Measurements from ENCODE around the gene SMURF2. TPM values are rescaled to one million over a fixed set of nuclear protein-coding genes. Genes with fewer than 3 reads are reported as not detected.

SMURF2 gene
- total RNA-seq, 1 experiment from 2014 or later: 35.3 TPM

- Histone ChIP-seq H3K4me1 (ENCODE audit: insufficient read depth, low read length) (no peaks in the 10 kb centered on the region), H3K4ac (ENCODE audit: low read depth, low read length) (no peak overlapping the region), H3K27ac (ENCODE audit: insufficient read length, low read depth, low read length) (no peak overlapping the region), H3K14ac (ENCODE audit: insufficient read depth, low read length) (no peak overlapping the region), H4K8ac (replicated peaks; ENCODE audit: insufficient read length, low read depth, low read length) (no peak overlapping the region), H2BK5ac (ENCODE audit: insufficient read length, low read length) (no peak overlapping the region), H2BK120ac (ENCODE audit: low read depth, low read length, poor library complexity, severe bottlenecking) (no peak overlapping the region), H3K79me1 (ENCODE audit: insufficient read depth, low read depth, low read length, poor library complexity, severe bottlenecking) (no peaks in the 10 kb centered on the region), H4K5ac (ENCODE audit: insufficient read length, low read depth, low read length) (no peak overlapping the region), H4K91ac (ENCODE audit: insufficient read length, low read depth, low read length) (no peak overlapping the region), H3K18ac (ENCODE audit: insufficient read length, low read depth, low read length) (no peak overlapping the region), H3K56ac (ENCODE audit: insufficient read length, low read depth, low read length) (no peak overlapping the region), H3K79me2 (ENCODE audit: insufficient read depth, low read length) (no peaks in the 10 kb centered on the region), H2BK12ac (ENCODE audit: insufficient read length, low read depth, low read length) (no peak overlapping the region), H2AFZ (ENCODE audit: low read length) (no peak overlapping the region), H3K4me2 (ENCODE audit: insufficient read depth, insufficient read length, low read length) (no peak overlapping the region), H3K27me3 (ENCODE audit: insufficient read depth, low read length) (no peaks in the 10 kb centered on the region), H3K23me2 (ENCODE audit: insufficient read length, low read depth, low read length, poor library complexity, severe bottlenecking) (no peaks in the 10 kb centered on the region), H2BK15ac (ENCODE audit: low read depth, low read length) (no peak overlapping the region), H3T11ph (ENCODE audit: low read length) (no peak overlapping the region), H2AK5ac (ENCODE audit: insufficient read length, low read length) (no peak overlapping the region), H3K23ac (ENCODE audit: insufficient read length, low read depth, low read length) (no peak overlapping the region), H2BK20ac (ENCODE audit: low read depth, low read length, poor library complexity, severe bottlenecking) (no peak overlapping the region), H3K9me3 (ENCODE audit: control insufficient read depth, low read depth, low read length) (no peaks in the 10 kb centered on the region), H4K20me1 (ENCODE audit: control insufficient read depth, insufficient read depth, insufficient read length) (no peaks in the 10 kb centered on the region), H3K9ac (ENCODE audit: extremely low read depth, insufficient read length, low read length) (no peak overlapping the region)
- TF ChIP-seq CTCF (conservative IDR thresholded peaks at IDR 0.05): no peak
- DNase-seq: no peak
- Mint-ChIP-seq H3K4me3 (no peak overlapping the region), H3K27me3 (ENCODE audit: low read depth) (no peaks in the 10 kb centered on the region), H3K27ac (no peak overlapping the region), H3K9me3 (no peaks in the 10 kb centered on the region), H3K36me3 (ENCODE audit: insufficient read depth in 1 of 3, low read depth in 3 of 3) (peaks cover 49 to 92% (median 87%) of the 10 kb centered on the region in 3 experiments), H3K4me1 (no peaks in the 10 kb centered on the region)
- WGBS (ENCODE audit: extremely low coverage, insufficient read length, low lambda C conversion rate): no CpG with 5 or more reads among the region's 5 CpGs
Measured at GRCh38 chr17:64529221-64529620, 132.9 kb downstream of the SMURF2 start.
